Activated naive CD4-positive, alpha-beta T cell treated with anti-CD3 and anti-CD28 coated beads for 36 hours (primary cell): ENCODE data around the gene TWF2. TPM values are rescaled to one million over a fixed set of nuclear protein-coding genes. Genes with fewer than 3 reads are reported as not detected.

ENCODE experiments used
- CTCF ChIA-PET: fragments of 350-600 bp; sonication (Branson Sonifier 250); formaldehyde crosslinking; loops from one replicate; lab custom pipeline; 2021; ENCODE audit warnings: antibody characterized with exemption; lab: Charles Lee
- DNase-seq: peaks from one replicate; pipeline ENCODE4 v3.0.0-alpha.2; 2020
- H3K27ac Mint-ChIP-seq: one replicate; pipeline ENCODE4 v1.8.0; 2021; ENCODE audit warnings: mild to moderate bottlenecking, mixed read lengths
- H3K27me3 Mint-ChIP-seq: one replicate; pipeline ENCODE4 v1.8.0; 2021; ENCODE audit warnings: low read depth, mixed read lengths
- H3K36me3 Mint-ChIP-seq: one replicate; pipeline ENCODE4 v1.8.0; 2021; ENCODE audit warnings: low read depth, mixed read lengths
- H3K4me1 Mint-ChIP-seq: one replicate; pipeline ENCODE4 v1.8.0; 2021; ENCODE audit warnings: low read depth, mixed read lengths
- H3K4me3 Mint-ChIP-seq: one replicate; pipeline ENCODE4 v1.8.0; 2021; ENCODE audit warnings: mild to moderate bottlenecking, moderate library complexity, mixed read lengths
- H3K9me3 Mint-ChIP-seq: one replicate; pipeline ENCODE4 v1.8.0; 2021; ENCODE audit warnings: mixed read lengths
- intact Hi-C: fragments of 100-400 bp; cut with micrococcal nuclease; formaldehyde crosslinking; loops from one replicate; pipeline ENCODE4 v1.15.1; 2023
- total RNA-seq, 2 experiments: library from RNA; stranded (reverse); gene quantifications; one replicate each; pipeline ENCODE4 v1.2.3, GENCODE V29; 2021

The TWF2 gene
- total RNA-seq, 2 experiments from 2014 or later, result 89.1 to 91.3 TPM

GRCh38 chr3:52237006-52237656 lies 1.8 kb downstream of the TWF2 start:
- DNase-seq, result no peak
- Mint-ChIP-seq H3K27me3 (no peaks in the 10 kb centered on the region), H3K27ac (peak overlapping the region; percentile 77), H3K9me3 (no peaks in the 10 kb centered on the region), H3K4me3 (peak overlapping the region; percentile 52), H3K4me1 (peaks cover 73% of the 10 kb centered on the region), H3K36me3 (peaks cover 37% of the 10 kb centered on the region)
- CTCF ChIA-PET, result interaction anchor here (0.9 to 7.3 kb wide), 8 partner anchors 10 to 102 kb away, joined by 3 to 147 read pairs (median 10); partner anchors contain the start of genes TLR9 and WDR82
- intact Hi-C loops, result no loop called here

- peak overlapping the region; percentile 18 for H3K4me3 Mint-ChIP-seq
- H3K27ac Mint-ChIP-seq, result peak overlapping the region; percentile 63
- intact Hi-C loops, result no loop called here
- H3K9me3 Mint-ChIP-seq, result no peaks in the 10 kb centered on the region
- no peak for DNase-seq
- H3K27me3 Mint-ChIP-seq, result no peaks in the 10 kb centered on the region
- peaks cover 72% of the 10 kb centered on the region for H3K4me1 Mint-ChIP-seq
- H3K36me3 Mint-ChIP-seq, result peaks cover 37% of the 10 kb centered on the region
- CTCF ChIA-PET, result interaction anchor here (0.9 to 7.3 kb wide), 6 partner anchors 13 to 183 kb away, joined by 3 to 147 read pairs (median 10); partner anchors contain the start of gene WDR82
Measured at GRCh38 chr3:52236424-52236886, 2.5 kb downstream of the TWF2 start.

- no peaks in the 10 kb centered on the region for H3K27me3 Mint-ChIP-seq
- no peak for DNase-seq
- no peaks in the 10 kb centered on the region for H3K9me3 Mint-ChIP-seq
- H3K27ac Mint-ChIP-seq, result peak overlapping the region; percentile 71
- H3K4me1 Mint-ChIP-seq, result peaks cover 59% of the 10 kb centered on the region
- peaks cover 38% of the 10 kb centered on the region for H3K36me3 Mint-ChIP-seq
- intact Hi-C loops, result no loop called here
- CTCF ChIA-PET, result interaction anchor here (0.8 to 7.3 kb wide), 8 partner anchors 13 to 482 kb away, joined by 3 to 147 read pairs (median 4); partner anchors contain the start of gene WDR82
- no peak overlapping the region for H3K4me3 Mint-ChIP-seq
Measured at GRCh38 chr3:52234516-52235447, 4.2 kb downstream of the TWF2 start.

- Mint-ChIP-seq H3K36me3 (peaks cover 32% of the 10 kb centered on the region), H3K27me3 (no peaks in the 10 kb centered on the region), H3K27ac (peak overlapping the region; percentile 71), H3K9me3 (no peaks in the 10 kb centered on the region), H3K4me3 (no peak overlapping the region), H3K4me1 (peaks cover 58% of the 10 kb centered on the region)
- intact Hi-C loops, result no loop called here
- CTCF ChIA-PET, result interaction anchor here (0.7 to 7.3 kb wide), 8 partner anchors 12 to 483 kb away, joined by 3 to 147 read pairs (median 12); partner anchors contain the start of genes PPM1M and WDR82
- DNase-seq, result no peak
Measured at GRCh38 chr3:52233968-52234367, 5.0 kb downstream of the TWF2 start.

- Mint-ChIP-seq H3K27me3 (no peaks in the 10 kb centered on the region), H3K4me1 (peaks cover 54% of the 10 kb centered on the region), H3K27ac (peak overlapping the region; percentile 71), H3K4me3 (no peak overlapping the region), H3K36me3 (peaks cover 27% of the 10 kb centered on the region), H3K9me3 (no peaks in the 10 kb centered on the region)
- CTCF ChIA-PET, result interaction anchor here (0.5 to 7.3 kb wide), 14 partner anchors 11 to 183 kb away, joined by 3 to 147 read pairs (median 10); partner anchors contain the start of genes GLYCTK, PPM1M and WDR82
- intact Hi-C loops, result no loop called here
- no peak for DNase-seq
Measured at GRCh38 chr3:52233108-52233591, 5.8 kb downstream of the TWF2 start.

- intact Hi-C loops, result no loop called here
- Mint-ChIP-seq H3K36me3 (peaks cover 27% of the 10 kb centered on the region), H3K4me1 (peaks cover 49% of the 10 kb centered on the region), H3K27ac (peak overlapping the region; percentile 71), H3K9me3 (no peaks in the 10 kb centered on the region), H3K27me3 (no peaks in the 10 kb centered on the region), H3K4me3 (no peak overlapping the region)
- CTCF ChIA-PET, result interaction anchor here (0.5 to 7.3 kb wide), 27 partner anchors 11 to 419 kb away, joined by 3 to 147 read pairs (median 5); partner anchors contain the start of genes GLYCTK, PPM1M and WDR82
- DNase-seq, result peak; percentile 73
Measured at GRCh38 chr3:52232279-52233107, 6.5 kb downstream of the TWF2 start.

- CTCF ChIA-PET, result interaction anchor here (0.5 to 7.3 kb wide), 30 partner anchors 8 to 420 kb away, joined by 3 to 147 read pairs (median 5); partner anchors contain the start of genes GLYCTK, PPM1M, TNNC1 and WDR82
- peak; percentile 89 for DNase-seq
- Mint-ChIP-seq H3K27me3 (no peaks in the 10 kb centered on the region), H3K9me3 (no peaks in the 10 kb centered on the region), H3K4me1 (peaks cover 45% of the 10 kb centered on the region), H3K27ac (peak overlapping the region; percentile 88), H3K4me3 (no peak overlapping the region), H3K36me3 (peaks cover 27% of the 10 kb centered on the region)
- intact Hi-C loops, result loop anchor here (1.0 kb wide), 1 partner anchor 108 kb away; no protein-coding TSS in a partner anchor
Measured at GRCh38 chr3:52231502-52232278, 7.3 kb downstream of the TWF2 start.

GRCh38 chr3:52230889-52231499 lies 8.0 kb downstream of the TWF2 start:
- DNase-seq, result no peak
- intact Hi-C loops, result loop anchor here (1.0 kb wide), 1 partner anchor 108 kb away; no protein-coding TSS in a partner anchor
- Mint-ChIP-seq H3K9me3 (no peaks in the 10 kb centered on the region), H3K27ac (no peak overlapping the region), H3K27me3 (no peaks in the 10 kb centered on the region), H3K4me1 (peaks cover 45% of the 10 kb centered on the region), H3K4me3 (no peak overlapping the region), H3K36me3 (peaks cover 26% of the 10 kb centered on the region)
- CTCF ChIA-PET, result interaction anchor here (0.6 to 7.3 kb wide), 26 partner anchors 9 to 230 kb away, joined by 3 to 147 read pairs (median 6); partner anchors contain the start of genes GLYCTK, PPM1M, TNNC1 and WDR82

GRCh38 chr3:52230461-52230860 lies 8.5 kb downstream of the TWF2 start:
- CTCF ChIA-PET, result interaction anchor here (0.9 to 7.3 kb wide), 11 partner anchors 9 to 229 kb away, joined by 3 to 147 read pairs (median 17); partner anchors contain the start of genes GLYCTK, PPM1M and WDR82
- Mint-ChIP-seq H3K36me3 (peaks cover 26% of the 10 kb centered on the region), H3K27me3 (no peaks in the 10 kb centered on the region), H3K4me3 (no peak overlapping the region), H3K4me1 (peaks cover 45% of the 10 kb centered on the region), H3K27ac (peak overlapping the region; percentile 41), H3K9me3 (no peaks in the 10 kb centered on the region)
- intact Hi-C loops, result no loop called here
- no peak for DNase-seq

- Mint-ChIP-seq H3K4me1 (peaks cover 46% of the 10 kb centered on the region), H3K36me3 (peaks cover 24% of the 10 kb centered on the region), H3K4me3 (no peak overlapping the region), H3K27me3 (no peaks in the 10 kb centered on the region), H3K9me3 (no peaks in the 10 kb centered on the region), H3K27ac (no peak overlapping the region)
- peak; percentile 3 for DNase-seq
- CTCF ChIA-PET, result interaction anchor here (1.0 to 5.3 kb wide), 4 partner anchors 8 to 109 kb away, joined by 3 to 76 read pairs (median 28); partner anchors contain the start of gene PPM1M
- intact Hi-C loops, result loop anchor here (10.0 kb wide), 1 partner anchor 175 kb away; the partner anchor contains the start of gene DUSP7
Measured at GRCh38 chr3:52229656-52230055, 9.3 kb downstream of the TWF2 start.
